ENCODE results near the gene TGM1. TPM values are rescaled to one million over a fixed set of nuclear protein-coding genes. Genes with fewer than 3 reads are reported as not detected.

TGM1 gene
- total and polyA plus RNA-seq, 10 of the 15 experiments (the other 5 are each of a cell fraction or from before 2014, with no cell fraction given): 0.05 to 5.9 (median 1.8) TPM

GRCh38 chr14:24228902-24229301, 34.1 kb downstream of the TGM1 start (continued):
- no peak for TF ChIP-seq MLLT1 (IDR thresholded peaks at IDR 0.05)
- no peak for TF ChIP-seq CUX1 (IDR thresholded peaks at IDR 0.05; ENCODE audit: insufficient replicate concordance, low read depth, low read length)
- TF ChIP-seq STAT3 (IDR thresholded peaks at IDR 0.05; ENCODE audit: low read depth, low read length): no peak
- TF ChIP-seq ESRRA (IDR thresholded peaks at IDR 0.05; ENCODE audit: low read length): no peak
- TF ChIP-seq SIN3A (IDR thresholded peaks at IDR 0.05; ENCODE audit: low read depth, low read length): no peak
- no peak for TF ChIP-seq GABPA (IDR thresholded peaks at IDR 0.05; ENCODE audit: low read depth)
